Measurements from ENCODE around the gene GPR12.
"Not testable (repeated sequence)": the region's sequence is repeated elsewhere in the genome, so short reads cannot be mapped to it uniquely, and the experiment has no call there.

The GPR12 gene

DNA sequence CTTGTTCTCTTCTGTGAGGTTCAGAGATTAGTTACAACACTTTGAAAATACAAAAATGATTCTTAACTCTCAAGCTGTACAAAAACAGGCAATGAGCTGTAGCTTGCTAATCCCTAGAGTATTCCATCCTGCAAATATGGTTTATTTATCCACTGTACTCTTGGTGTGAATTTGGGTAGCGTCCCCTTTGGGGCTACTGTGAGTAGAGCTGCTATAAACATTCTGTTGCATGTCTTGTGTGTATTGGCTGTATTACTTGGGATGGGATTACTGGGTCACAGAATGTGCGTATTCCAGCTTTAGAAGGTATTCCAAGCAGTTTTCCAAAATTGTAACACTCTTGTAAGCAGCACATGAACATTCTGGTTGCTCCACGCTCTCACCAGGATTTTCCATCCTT is 33.5 kb downstream of the GPR12 start:
- Histone ChIP-seq H2AK5ac (ENCODE audit: low read length, severe bottlenecking) (no peak overlapping the region), H3K9me3 (ENCODE audit: control insufficient read depth, low read length) (no peaks in the 10 kb centered on the region), H4K8ac (ENCODE audit: low read length) (no peak overlapping the region), H3K4me2 (ENCODE audit: low read length, poor library complexity, severe bottlenecking) (no peak overlapping the region), H3K4ac (ENCODE audit: low read depth in 1 of 2, low read length in 2 of 2) (no peak overlapping the region), H2AFZ (ENCODE audit: low read depth, low read length) (no peak overlapping the region), H3K27ac (ENCODE audit: low read length, poor library complexity, severe bottlenecking) (no peak overlapping the region), H3K27me3 (ENCODE audit: control insufficient read depth in 1 of 2, insufficient read depth in 1 of 2, low read length in 2 of 2) (peaks cover 5 to 9% of the 10 kb centered on the region in 2 experiments), H3K9ac (ENCODE audit: low read length) (no peak overlapping the region), H2BK120ac (ENCODE audit: low read depth, low read length) (no peak overlapping the region), H3K4me1 (ENCODE audit: control insufficient read depth, insufficient read depth, low read depth, low read length) (no peaks in the 10 kb centered on the region), H3K4me3 (ENCODE audit: insufficient read depth in 1 of 2, low read depth in 1 of 2, low read length in 2 of 2) (no peak overlapping the region), H3K79me1 (replicated peaks; ENCODE audit: low read length, poor library complexity, severe bottlenecking) (no peaks in the 10 kb centered on the region), H3K14ac (ENCODE audit: low read length in 2 of 2) (no peak overlapping the region), H2BK12ac (ENCODE audit: low read length in 2 of 2) (no peak overlapping the region), H2BK15ac (ENCODE audit: low read depth, poor library complexity, severe bottlenecking) (no peak overlapping the region), H2BK5ac (ENCODE audit: low read depth, low read length, poor library complexity, severe bottlenecking) (no peak overlapping the region), H3K18ac (ENCODE audit: low read depth in 1 of 2, low read length in 2 of 2) (no peak overlapping the region), H3K36me3 (ENCODE audit: control insufficient read depth in 1 of 2, insufficient read depth in 2 of 2, low read depth in 1 of 2, low read length in 2 of 2) (no peaks in the 10 kb centered on the region), H4K91ac (ENCODE audit: low read length) (no peak overlapping the region), H3K23ac (ENCODE audit: low read length in 2 of 2) (no peak overlapping the region)
- no peak for DNase-seq
- 76% methylated on average over 3 of the region's 3 CpGs for WGBS

DNA sequence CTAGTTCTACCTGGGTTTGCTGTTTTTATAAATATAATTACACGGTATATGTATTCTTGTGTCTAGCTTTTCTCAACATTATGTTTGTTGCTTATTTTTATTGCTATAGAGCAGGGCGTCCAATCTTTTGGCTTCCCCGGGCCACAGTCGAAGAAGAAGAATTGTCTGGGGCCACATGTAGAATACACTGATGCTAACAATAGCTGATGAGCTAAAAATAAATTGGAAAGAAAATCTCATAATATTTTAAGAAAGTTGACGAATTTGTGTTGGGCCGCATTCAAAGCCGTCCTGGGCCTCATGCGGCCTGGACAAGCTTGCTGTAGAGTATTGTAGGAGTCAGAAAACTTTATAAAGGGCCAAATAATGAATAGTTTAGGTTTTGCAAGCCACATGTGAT is 33.9 kb downstream of the GPR12 start:
- no peak overlapping the region for H3K23ac ChIP-seq (ENCODE audit: low read length in 2 of 2)
- no peak overlapping the region for H3K9ac ChIP-seq (ENCODE audit: low read length)
- H3K4ac ChIP-seq (ENCODE audit: low read depth in 1 of 2, low read length in 2 of 2): no peak overlapping the region
- H3K18ac ChIP-seq (ENCODE audit: low read depth in 1 of 2, low read length in 2 of 2): no peak overlapping the region
- no peak for DNase-seq
- no peak overlapping the region for H3K4me3 ChIP-seq (ENCODE audit: insufficient read depth in 1 of 2, low read depth in 1 of 2, low read length in 2 of 2)
- H3K4me1 ChIP-seq (ENCODE audit: control insufficient read depth, insufficient read depth, low read depth, low read length): no peaks in the 10 kb centered on the region
- H2BK12ac ChIP-seq (ENCODE audit: low read length in 2 of 2): no peak overlapping the region
- no peak overlapping the region for H4K91ac ChIP-seq (ENCODE audit: low read length)
- H3K27ac ChIP-seq (ENCODE audit: low read length, poor library complexity, severe bottlenecking): no peak overlapping the region
- H2AFZ ChIP-seq (ENCODE audit: low read depth, low read length): no peak overlapping the region
- H3K27me3 ChIP-seq (ENCODE audit: control insufficient read depth in 1 of 2, insufficient read depth in 1 of 2, low read length in 2 of 2): peaks cover 5 to 13% of the 10 kb centered on the region in 2 experiments
- no peak overlapping the region for H3K4me2 ChIP-seq (ENCODE audit: low read length, poor library complexity, severe bottlenecking)
- no peak overlapping the region for H4K8ac ChIP-seq (ENCODE audit: low read length)
- no peak overlapping the region for H2BK120ac ChIP-seq (ENCODE audit: low read depth, low read length)
- H3K79me1 ChIP-seq (replicated peaks; ENCODE audit: low read length, poor library complexity, severe bottlenecking): no peaks in the 10 kb centered on the region
- H3K36me3 ChIP-seq (ENCODE audit: control insufficient read depth in 1 of 2, insufficient read depth in 2 of 2, low read depth in 1 of 2, low read length in 2 of 2): no peaks in the 10 kb centered on the region
- no peaks in the 10 kb centered on the region for H3K9me3 ChIP-seq (ENCODE audit: control insufficient read depth, low read length)
- H2BK5ac ChIP-seq (ENCODE audit: low read depth, low read length, poor library complexity, severe bottlenecking): no peak overlapping the region
- H3K14ac ChIP-seq (ENCODE audit: low read length in 2 of 2): no peak overlapping the region
- no peak overlapping the region for H2BK15ac ChIP-seq (ENCODE audit: low read depth, poor library complexity, severe bottlenecking)
- H2AK5ac ChIP-seq (ENCODE audit: low read length, severe bottlenecking): no peak overlapping the region
- 91% methylated on average over 3 of the region's 8 CpGs for WGBS

DNA sequence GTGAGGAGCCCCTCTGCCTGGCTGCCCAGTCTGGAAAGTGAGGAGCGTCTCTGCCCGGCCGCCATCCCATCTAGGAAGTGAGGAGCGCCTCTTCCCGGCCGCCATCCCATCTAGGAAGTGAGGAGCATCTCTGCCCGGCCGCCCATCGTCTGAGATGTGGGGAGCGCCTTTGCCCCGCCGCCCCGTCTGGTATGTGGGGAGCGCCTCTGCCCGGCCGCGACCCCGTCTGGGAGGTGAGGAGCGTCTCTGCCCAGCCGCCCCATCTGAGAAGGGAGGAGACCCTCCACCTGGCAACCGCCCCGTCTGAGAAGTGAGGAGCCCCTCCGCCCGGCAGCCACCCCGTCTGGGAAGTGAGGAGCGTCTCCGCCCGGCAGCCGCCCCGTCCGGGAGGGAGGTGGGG is 37.0 kb downstream of the GPR12 start:
- not testable (repeated sequence) for H3K9me3 ChIP-seq (ENCODE audit: control insufficient read depth, low read length); H2BK120ac ChIP-seq (ENCODE audit: low read depth, low read length); H3K79me1 ChIP-seq (replicated peaks; ENCODE audit: low read length, poor library complexity, severe bottlenecking); H2BK12ac ChIP-seq (ENCODE audit: low read length in 2 of 2); H2BK5ac ChIP-seq (ENCODE audit: low read depth, low read length, poor library complexity, severe bottlenecking); H3K9ac ChIP-seq (ENCODE audit: low read length); DNase-seq; H4K91ac ChIP-seq (ENCODE audit: low read length); H3K4me1 ChIP-seq (ENCODE audit: control insufficient read depth, insufficient read depth, low read depth, low read length); H2AK5ac ChIP-seq (ENCODE audit: low read length, severe bottlenecking); H3K27ac ChIP-seq (ENCODE audit: low read length, poor library complexity, severe bottlenecking); H3K18ac ChIP-seq (ENCODE audit: low read depth in 1 of 2, low read length in 2 of 2); H2AFZ ChIP-seq (ENCODE audit: low read depth, low read length); H3K4me3 ChIP-seq (ENCODE audit: insufficient read depth in 1 of 2, low read depth in 1 of 2, low read length in 2 of 2); H3K4ac ChIP-seq (ENCODE audit: low read depth in 1 of 2, low read length in 2 of 2); H3K14ac ChIP-seq (ENCODE audit: low read length in 2 of 2); H3K23ac ChIP-seq (ENCODE audit: low read length in 2 of 2); H3K36me3 ChIP-seq (ENCODE audit: control insufficient read depth in 1 of 2, insufficient read depth in 2 of 2, low read depth in 1 of 2, low read length in 2 of 2); H4K8ac ChIP-seq (ENCODE audit: low read length); H3K4me2 ChIP-seq (ENCODE audit: low read length, poor library complexity, severe bottlenecking); H2BK15ac ChIP-seq (ENCODE audit: low read depth, poor library complexity, severe bottlenecking)
- WGBS: no CpG with 5 or more reads among the region's 31 CpGs
- H3K27me3 ChIP-seq (ENCODE audit: control insufficient read depth in 1 of 2, insufficient read depth in 1 of 2, low read length in 2 of 2): peaks cover 5 to 24% of the 10 kb centered on the region in 2 experiments

DNA sequence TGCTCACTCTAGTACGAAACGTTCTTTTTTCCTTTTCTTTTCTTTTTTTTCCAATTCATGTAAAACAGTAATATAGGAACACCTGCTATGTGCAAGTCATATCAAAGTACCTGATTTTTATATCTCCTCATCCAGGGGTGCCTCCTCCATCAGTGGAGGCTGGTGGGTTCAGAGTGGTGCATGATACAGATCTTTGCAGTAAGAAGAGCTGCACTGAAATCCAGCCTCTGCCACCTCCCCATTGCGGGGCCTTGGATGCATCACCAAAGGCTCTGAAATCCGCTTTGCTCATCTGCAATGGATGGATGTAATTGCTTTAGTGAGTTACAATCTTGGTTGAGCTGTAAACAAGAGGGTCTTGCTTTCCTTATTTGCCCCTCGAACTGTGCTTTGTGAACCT is 38.3 kb downstream of the GPR12 start:
- no peak overlapping the region for H4K91ac ChIP-seq (ENCODE audit: low read length)
- no peak overlapping the region for H3K4me3 ChIP-seq (ENCODE audit: insufficient read depth in 1 of 2, low read depth in 1 of 2, low read length in 2 of 2)
- peaks cover 0 to 33% of the 10 kb centered on the region in 2 experiments for H3K27me3 ChIP-seq (ENCODE audit: control insufficient read depth in 1 of 2, insufficient read depth in 1 of 2, low read length in 2 of 2)
- no peak overlapping the region for H2BK120ac ChIP-seq (ENCODE audit: low read depth, low read length)
- no peak overlapping the region for H3K27ac ChIP-seq (ENCODE audit: low read length, poor library complexity, severe bottlenecking)
- no peaks in the 10 kb centered on the region for H3K4me1 ChIP-seq (ENCODE audit: control insufficient read depth, insufficient read depth, low read depth, low read length)
- no peak overlapping the region for H4K8ac ChIP-seq (ENCODE audit: low read length)
- H3K79me1 ChIP-seq (replicated peaks; ENCODE audit: low read length, poor library complexity, severe bottlenecking): no peaks in the 10 kb centered on the region
- H3K14ac ChIP-seq (ENCODE audit: low read length in 2 of 2): no peak overlapping the region
- no peak overlapping the region for H3K23ac ChIP-seq (ENCODE audit: low read length in 2 of 2)
- H3K4me2 ChIP-seq (ENCODE audit: low read length, poor library complexity, severe bottlenecking): no peak overlapping the region
- no peak for DNase-seq
- H3K9me3 ChIP-seq (ENCODE audit: control insufficient read depth, low read length): no peaks in the 10 kb centered on the region
- H3K36me3 ChIP-seq (ENCODE audit: control insufficient read depth in 1 of 2, insufficient read depth in 2 of 2, low read depth in 1 of 2, low read length in 2 of 2): no peaks in the 10 kb centered on the region
- H3K9ac ChIP-seq (ENCODE audit: low read length): no peak overlapping the region
- 100% methylated on average over 1 of the region's 5 CpGs for WGBS
- no peak overlapping the region for H2BK12ac ChIP-seq (ENCODE audit: low read length in 2 of 2)
- no peak overlapping the region for H2AK5ac ChIP-seq (ENCODE audit: low read length, severe bottlenecking)
- no peak overlapping the region for H2BK15ac ChIP-seq (ENCODE audit: low read depth, poor library complexity, severe bottlenecking)
- no peak overlapping the region for H3K18ac ChIP-seq (ENCODE audit: low read depth in 1 of 2, low read length in 2 of 2)
- H2BK5ac ChIP-seq (ENCODE audit: low read depth, low read length, poor library complexity, severe bottlenecking): no peak overlapping the region
- H2AFZ ChIP-seq (ENCODE audit: low read depth, low read length): no peak overlapping the region
- H3K4ac ChIP-seq (ENCODE audit: low read depth in 1 of 2, low read length in 2 of 2): no peak overlapping the region
